Ascending aorta (tissue), 2 donors: Measurements from ENCODE around the gene TCEAL9. TPM values are rescaled to one million over a fixed set of nuclear protein-coding genes. Genes with fewer than 3 reads are reported as not detected.
A peak's percentile ranks its signal among the peaks of the same experiment; 100 is the strongest.

Experiments
- DNase-seq, 2 donors: peaks; one replicate each; pipeline ENCODE4 v3.0.0-alpha.2; 2019; ENCODE audit warnings: low spot score in 2 of 2
- H3K27ac ChIP-seq, 2 donors: fragments of 200-600 bp; sonication (generic); one replicate each; pipeline ENCODE4 v1.5.1; 2016 to 2017; ENCODE audit warnings: mild to moderate bottlenecking in 1 of 2
- H3K27me3 ChIP-seq: fragments of 200-600 bp; sonication (generic); one replicate; pipeline ENCODE4 v1.5.1; 2017
- H3K36me3 ChIP-seq, 2 donors: fragments of 200-600 bp; sonication (generic); one replicate each; pipeline ENCODE4 v1.5.1; 2016
- H3K4me1 ChIP-seq, 2 donors: fragments of 200-600 bp; sonication (generic); one replicate each; pipeline ENCODE4 v1.5.1; 2016 to 2017; ENCODE audit warnings: mild to moderate bottlenecking in 1 of 2
- H3K4me3 ChIP-seq, 2 donors: fragments of 200-600 bp; sonication (generic); one replicate each; pipeline ENCODE4 v1.5.1; 2016 to 2017; ENCODE audit warnings: mild to moderate bottlenecking in 1 of 2
- H3K9me3 ChIP-seq, 2 donors: fragments of 200-600 bp; sonication (generic); one replicate each; pipeline ENCODE4 v1.5.1; 2016
- intact Hi-C: fragments of 100-400 bp; cut with DNase I; formaldehyde crosslinking; loops from one replicate; pipeline ENCODE4 v1.15.1; 2023
- total RNA-seq: library from RNA; depleted of rRNA; stranded (reverse); fragments of >200 nt; gene quantifications from one replicate; pipeline ENCODE4 v1.1.0, GENCODE V29; 2016
- TF ChIP-seq, protein P1 (sequence below), 3 experiments: fragments of 200-600 bp in 2 of 3; fragments of 450-650 bp in 1 of 3; sonication (generic) in 2 of 3; IDR thresholded peaks; one replicate each; pipeline ENCODE4 v1.5.1; 2016 to 2019; ENCODE audit warnings: antibody characterized with exemption in 3 of 3, mild to moderate bottlenecking in 1 of 3, moderate library complexity in 1 of 3

Gene TCEAL9
- total RNA-seq, 1 donor from 2014 or later = 20.9 TPM

DNA sequence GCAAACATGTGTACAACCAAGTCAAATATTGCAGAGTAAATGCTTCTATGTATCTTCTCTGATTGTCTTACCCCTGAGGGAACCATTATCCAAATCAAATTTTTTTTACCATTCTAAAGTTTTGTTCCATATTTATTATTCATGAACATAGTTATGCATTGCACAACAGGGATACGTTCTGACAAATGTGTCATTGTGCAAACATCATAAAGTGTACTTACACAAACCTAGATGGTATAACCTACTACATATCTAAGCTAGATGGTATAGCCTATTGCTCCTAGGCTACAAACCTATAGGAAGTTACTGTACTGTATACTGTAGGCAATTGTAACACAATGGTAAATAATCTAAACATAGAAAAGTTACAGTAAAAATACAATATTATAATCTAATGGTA lies 43.4 kb downstream of the TCEAL9 start:
- Histone ChIP-seq H3K4me3 (no peak overlapping the region), H3K9me3 (no peaks in the 10 kb centered on the region), H3K36me3 (no peaks in the 10 kb centered on the region), H3K27me3 (no peaks in the 10 kb centered on the region), H3K27ac (no peak overlapping the region), H3K4me1 (no peaks in the 10 kb centered on the region)
- intact Hi-C loops = no loop called here
- TF ChIP-seq, protein P1, sequence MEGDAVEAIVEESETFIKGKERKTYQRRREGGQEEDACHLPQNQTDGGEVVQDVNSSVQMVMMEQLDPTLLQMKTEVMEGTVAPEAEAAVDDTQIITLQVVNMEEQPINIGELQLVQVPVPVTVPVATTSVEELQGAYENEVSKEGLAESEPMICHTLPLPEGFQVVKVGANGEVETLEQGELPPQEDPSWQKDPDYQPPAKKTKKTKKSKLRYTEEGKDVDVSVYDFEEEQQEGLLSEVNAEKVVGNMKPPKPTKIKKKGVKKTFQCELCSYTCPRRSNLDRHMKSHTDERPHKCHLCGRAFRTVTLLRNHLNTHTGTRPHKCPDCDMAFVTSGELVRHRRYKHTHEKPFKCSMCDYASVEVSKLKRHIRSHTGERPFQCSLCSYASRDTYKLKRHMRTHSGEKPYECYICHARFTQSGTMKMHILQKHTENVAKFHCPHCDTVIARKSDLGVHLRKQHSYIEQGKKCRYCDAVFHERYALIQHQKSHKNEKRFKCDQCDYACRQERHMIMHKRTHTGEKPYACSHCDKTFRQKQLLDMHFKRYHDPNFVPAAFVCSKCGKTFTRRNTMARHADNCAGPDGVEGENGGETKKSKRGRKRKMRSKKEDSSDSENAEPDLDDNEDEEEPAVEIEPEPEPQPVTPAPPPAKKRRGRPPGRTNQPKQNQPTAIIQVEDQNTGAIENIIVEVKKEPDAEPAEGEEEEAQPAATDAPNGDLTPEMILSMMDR (IDR thresholded peaks at IDR 0.05) = no peak
- DNase-seq = no peak

GRCh38 chrX:103400931-103401330 lies 44.6 kb downstream of the TCEAL9 start:
- no peaks in the 10 kb centered on the region for H3K27me3 ChIP-seq
- intact Hi-C loops = no loop called here
- TF ChIP-seq, protein P1 (IDR thresholded peaks at IDR 0.05) = no peak

GRCh38 chrX:103404231-103405008 lies 48.1 kb downstream of the TCEAL9 start:
- no peaks in the 10 kb centered on the region for H3K4me1 ChIP-seq
- H3K27me3 ChIP-seq = no peaks in the 10 kb centered on the region
- no peaks in the 10 kb centered on the region for H3K9me3 ChIP-seq
- TF ChIP-seq, protein P1 (IDR thresholded peaks at IDR 0.05) = no peak
- peak overlapping the region; percentile 37 to 58 for H3K27ac ChIP-seq
- DNase-seq = peak; percentile 24 to 87
- no peaks in the 10 kb centered on the region for H3K36me3 ChIP-seq
- intact Hi-C loops = loop anchor here (1.0 kb wide), 1 partner anchor 48 kb away; the partner anchor contains the start of gene TCEAL9
- peak overlapping the region; percentile 51 to 63 for H3K4me3 ChIP-seq

More at GRCh38 chrX:103400931-103401330, 44.6 kb downstream of the TCEAL9 start:
- no peak for DNase-seq
- no peak overlapping the region for H3K4me3 ChIP-seq
- H3K27ac ChIP-seq = no peak overlapping the region
- H3K4me1 ChIP-seq = no peaks in the 10 kb centered on the region
- H3K36me3 ChIP-seq = no peaks in the 10 kb centered on the region
- H3K9me3 ChIP-seq = no peaks in the 10 kb centered on the region

DNA sequence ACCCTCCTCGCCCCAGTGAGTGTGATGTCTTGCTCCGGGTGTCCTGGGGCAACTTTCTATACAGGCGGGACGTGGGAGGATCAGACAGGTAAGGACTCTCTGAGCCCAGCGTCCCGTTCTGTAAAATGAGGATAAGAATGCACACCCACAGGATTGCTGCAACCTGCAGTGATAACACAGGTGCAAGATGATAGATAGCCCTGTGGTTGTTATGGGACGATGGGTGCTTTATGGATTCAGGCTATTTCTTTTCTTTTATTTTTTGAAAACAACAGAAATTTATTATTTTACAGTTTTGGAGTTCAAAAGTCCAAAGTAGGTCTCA lies 48.7 kb downstream of the TCEAL9 start:
- Histone ChIP-seq H3K9me3 (no peaks in the 10 kb centered on the region), H3K27ac (peak overlapping the region; percentile 37 to 58), H3K36me3 (no peaks in the 10 kb centered on the region), H3K27me3 (no peaks in the 10 kb centered on the region), H3K4me3 (peak overlapping the region; percentile 51 to 63), H3K4me1 (no peaks in the 10 kb centered on the region)
- TF ChIP-seq, protein P1 (IDR thresholded peaks at IDR 0.05) = no peak
- intact Hi-C loops = no loop called here
- DNase-seq = no peak

GRCh38 chrX:103406256-103406655 lies 50.0 kb downstream of the TCEAL9 start:
- Histone ChIP-seq H3K27me3 (no peaks in the 10 kb centered on the region), H3K27ac (no peak overlapping the region), H3K36me3 (no peaks in the 10 kb centered on the region), H3K4me1 (no peaks in the 10 kb centered on the region), H3K4me3 (no peak overlapping the region), H3K9me3 (no peaks in the 10 kb centered on the region)
- TF ChIP-seq, protein P1 (IDR thresholded peaks at IDR 0.05) = no peak
- intact Hi-C loops = no loop called here
- no peak for DNase-seq
